ENCODE results near the gene IFT81.
"Not testable (repeated sequence)": the region's sequence is repeated elsewhere in the genome, so short reads cannot be mapped to it uniquely, and the experiment has no call there.

Gene IFT81

GRCh38 chr12:110112335-110112660, 11.9 kb upstream of the IFT81 start:
- no peak for DNase-seq (ENCODE audit: low spot score)
- in situ Hi-C loops (cut with MboI; ENCODE audit: low sequenced_read_pairs, unreplicated experiment) = no loop called here
- no peak for TF ChIP-seq CTCF (IDR thresholded peaks at IDR 0.05; ENCODE audit: borderline replicate concordance, control extremely low read depth, extremely low read depth, insufficient read depth, missing control alignments)

GRCh38 chr12:110114528-110114937, 9.6 kb upstream of the IFT81 start:
- DNase-seq (ENCODE audit: low spot score) = no peak
- TF ChIP-seq CTCF (IDR thresholded peaks at IDR 0.05; ENCODE audit: borderline replicate concordance, control extremely low read depth, extremely low read depth, insufficient read depth, missing control alignments) = no peak
- in situ Hi-C loops (cut with MboI; ENCODE audit: low sequenced_read_pairs, unreplicated experiment) = no loop called here

GRCh38 chr12:110115675-110116074, 8.5 kb upstream of the IFT81 start:
- no peak for DNase-seq (ENCODE audit: low spot score)
- TF ChIP-seq CTCF (IDR thresholded peaks at IDR 0.05; ENCODE audit: borderline replicate concordance, control extremely low read depth, extremely low read depth, insufficient read depth, missing control alignments) = no peak
- in situ Hi-C loops (cut with MboI; ENCODE audit: low sequenced_read_pairs, unreplicated experiment) = no loop called here

GRCh38 chr12:110116623-110117022, 7.5 kb upstream of the IFT81 start:
- DNase-seq (ENCODE audit: low spot score) = no peak
- TF ChIP-seq CTCF (IDR thresholded peaks at IDR 0.05; ENCODE audit: borderline replicate concordance, control extremely low read depth, extremely low read depth, insufficient read depth, missing control alignments) = no peak
- in situ Hi-C loops (cut with MboI; ENCODE audit: low sequenced_read_pairs, unreplicated experiment) = no loop called here

GRCh38 chr12:110117210-110117609, 6.9 kb upstream of the IFT81 start:
- in situ Hi-C loops (cut with MboI; ENCODE audit: low sequenced_read_pairs, unreplicated experiment); DNase-seq (ENCODE audit: low spot score): not testable (repeated sequence)

GRCh38 chr12:110117956-110118685, 6.0 kb upstream of the IFT81 start:
- no peak for DNase-seq (ENCODE audit: low spot score)
- no peak for TF ChIP-seq CTCF (IDR thresholded peaks at IDR 0.05; ENCODE audit: borderline replicate concordance, control extremely low read depth, extremely low read depth, insufficient read depth, missing control alignments)
- in situ Hi-C loops (cut with MboI; ENCODE audit: low sequenced_read_pairs, unreplicated experiment) = no loop called here

GRCh38 chr12:110122929-110123328, 1.2 kb upstream of the IFT81 start:
- in situ Hi-C loops (cut with MboI; ENCODE audit: low sequenced_read_pairs, unreplicated experiment) = no loop called here
- DNase-seq (ENCODE audit: low spot score) = no peak
- no peak for TF ChIP-seq CTCF (IDR thresholded peaks at IDR 0.05; ENCODE audit: borderline replicate concordance, control extremely low read depth, extremely low read depth, insufficient read depth, missing control alignments)
